Epithelial cell of esophagus (primary cell): Measurements from ENCODE around the gene MRPL52.
"Not testable (repeated sequence)": the region's sequence is repeated elsewhere in the genome, so short reads cannot be mapped to it uniquely, and the experiment has no call there.

ENCODE experiments used
- DNase-seq: peaks from one replicate; pipeline ENCODE4 v3.0.0; 2010; ENCODE audit warnings: low read depth
- H3K4me3 ChIP-seq: 2 replicates; pipeline ENCODE4 v1.5.1; 2011; ENCODE audit warnings: mild to moderate bottlenecking, low read length, control low read depth
- CTCF ChIP-seq: IDR thresholded peaks from 2 replicates; pipeline ENCODE4 v1.5.1; 2011; ENCODE audit warnings: low read depth, mild to moderate bottlenecking, low read length, control low read depth, inconsistent platforms; ENCODE audit not compliant: insufficient read depth; ENCODE audit errors: missing control alignments

MRPL52 gene

GRCh38 chr14:22845821-22846625 lies 16.3 kb downstream of the MRPL52 start:
- TF ChIP-seq CTCF = no peak
- no peak for DNase-seq
- no peak overlapping the region for H3K4me3 ChIP-seq

- TF ChIP-seq CTCF = no peak
- H3K4me3 ChIP-seq = no peak overlapping the region
- no peak for DNase-seq
Measured at GRCh38 chr14:22846811-22847307, 17.2 kb downstream of the MRPL52 start.

DNA sequence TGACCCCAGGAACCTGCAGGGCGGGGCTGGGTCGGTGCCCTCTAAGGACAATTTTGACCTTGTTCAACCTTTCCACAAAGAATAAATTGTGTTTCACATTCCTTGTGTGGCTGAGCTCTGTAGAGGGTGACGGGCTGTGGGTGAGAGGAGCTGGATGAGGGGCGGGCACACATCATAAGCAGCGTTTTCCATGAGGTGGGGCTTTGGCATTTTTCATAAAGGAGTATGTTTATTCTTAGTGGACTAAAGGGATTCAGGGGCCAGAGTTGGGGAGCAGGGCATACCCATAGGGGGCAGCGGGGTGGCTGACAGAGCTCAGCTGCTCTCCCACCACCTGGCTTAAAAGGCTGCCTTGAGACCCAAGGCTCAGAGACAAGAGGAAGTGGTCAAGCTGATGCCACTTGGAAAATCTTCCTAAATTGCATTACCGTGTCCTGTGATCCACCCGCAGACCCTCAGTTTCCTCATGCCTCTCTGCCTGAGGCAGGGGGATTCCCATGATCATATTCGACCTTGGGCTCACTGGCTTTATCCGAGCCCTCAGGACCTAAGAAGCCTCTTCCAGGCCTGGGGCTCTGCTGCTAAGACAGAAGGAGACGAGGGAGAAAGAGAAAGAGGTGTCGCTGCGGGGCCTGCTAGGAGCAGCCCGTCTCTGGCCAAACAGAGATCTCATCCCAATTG lies 18.1 kb downstream of the MRPL52 start:
- TF ChIP-seq CTCF = no peak
- peak; percentile 16 for DNase-seq
- H3K4me3 ChIP-seq = no peak overlapping the region

DNA sequence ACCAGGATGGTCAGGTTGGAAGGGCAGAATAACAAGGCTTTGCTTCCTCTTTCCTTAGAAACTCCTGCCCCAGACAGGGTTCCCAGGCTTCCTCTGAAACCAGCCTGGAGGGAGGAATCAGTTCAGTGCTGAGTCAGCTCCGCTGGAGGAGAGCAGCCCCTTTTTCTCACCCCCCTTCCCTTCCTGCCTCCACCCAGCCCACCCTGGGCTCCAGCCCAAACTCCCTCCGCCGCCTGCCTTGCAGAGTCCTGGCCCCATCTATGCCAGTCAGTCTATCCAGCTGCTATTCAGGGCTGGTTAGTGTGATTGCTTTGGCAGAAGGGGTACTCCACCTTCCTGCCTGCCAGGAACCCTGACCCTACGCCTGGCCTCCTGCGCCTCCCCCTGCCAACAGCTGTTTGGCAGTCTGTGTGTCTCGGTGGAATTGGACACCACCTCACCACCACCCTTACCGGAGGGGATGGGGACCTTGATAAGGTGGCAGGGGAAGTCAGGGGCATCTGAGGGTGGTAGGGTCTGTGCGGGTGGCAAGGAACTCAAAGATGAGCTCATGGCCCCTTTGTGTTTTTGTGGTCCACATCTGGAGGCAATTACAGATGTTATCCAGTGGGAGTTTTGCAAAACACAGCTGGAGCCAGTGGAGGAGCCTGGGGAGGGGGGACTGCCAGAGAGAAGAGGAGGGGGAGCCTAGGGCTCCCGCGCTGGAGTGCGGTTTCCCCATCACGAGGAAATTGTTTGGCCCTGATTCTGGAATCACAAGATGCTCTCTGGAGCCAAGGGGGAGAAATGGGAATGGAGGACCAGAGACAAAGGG lies 18.9 kb downstream of the MRPL52 start:
- H3K4me3 ChIP-seq = no peak overlapping the region
- peak; percentile 55 for DNase-seq
- no peak for TF ChIP-seq CTCF

DNA sequence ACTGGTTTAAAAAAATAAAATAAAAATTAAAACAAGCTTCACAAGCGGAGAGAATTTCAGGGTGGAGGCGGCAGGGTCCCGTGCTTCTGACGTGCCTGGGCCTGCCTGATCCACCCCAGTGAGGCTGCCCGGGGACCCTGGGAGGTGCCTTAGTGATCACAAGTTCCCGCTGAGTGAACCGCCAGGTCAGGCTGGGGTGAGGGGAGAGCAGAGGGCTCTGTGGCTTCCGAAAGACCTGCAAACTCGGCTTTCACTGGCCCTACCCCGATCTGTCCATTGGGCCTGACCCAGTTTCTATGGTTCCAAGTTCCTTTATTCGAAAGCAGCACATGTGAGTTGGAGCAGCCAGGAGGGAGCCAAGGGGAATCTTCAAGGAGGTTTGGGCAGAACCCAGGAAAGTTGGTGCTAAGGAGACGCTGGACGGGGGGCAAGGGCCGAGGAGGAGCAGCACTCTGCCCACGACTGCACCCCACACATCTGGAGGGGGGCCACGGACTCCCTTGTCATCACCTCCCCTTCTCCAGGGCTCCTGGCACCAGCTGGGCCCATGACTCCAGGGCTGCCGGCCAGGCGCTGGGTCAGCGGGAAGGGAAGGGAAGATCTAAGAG lies 19.6 kb downstream of the MRPL52 start:
- DNase-seq = peak; percentile 58
- TF ChIP-seq CTCF = no peak
- H3K4me3 ChIP-seq = no peak overlapping the region

- no peak overlapping the region for H3K4me3 ChIP-seq
- peak; percentile 83 for DNase-seq
- no peak for TF ChIP-seq CTCF
Measured at GRCh38 chr14:22850944-22851764, 21.5 kb downstream of the MRPL52 start.

DNA sequence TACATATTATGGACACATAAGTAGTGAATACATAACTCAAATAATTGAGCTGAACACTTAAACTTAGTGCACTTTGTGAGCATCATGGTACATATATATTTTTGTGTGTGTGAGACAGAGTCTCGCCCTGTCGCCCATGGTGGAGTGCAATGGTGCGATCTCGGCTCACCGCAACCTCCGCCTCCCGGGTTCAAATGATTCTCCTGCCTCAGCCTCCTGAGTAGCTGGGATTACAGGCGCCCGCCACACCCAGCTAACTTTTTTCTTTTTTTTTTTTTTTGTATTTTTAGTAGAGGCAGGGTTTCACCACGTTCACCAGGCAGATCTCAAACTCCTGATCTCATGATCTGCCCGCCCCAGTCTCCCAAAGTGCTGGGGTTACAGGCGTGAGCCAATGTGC lies 22.5 kb downstream of the MRPL52 start:
- DNase-seq, H3K4me3 ChIP-seq: not testable (repeated sequence)
